Epithelial cell of proximal tubule (primary cell): ENCODE results near the gene FILIP1. TPM values are rescaled to one million over a fixed set of nuclear protein-coding genes. Genes with fewer than 3 reads are reported as not detected.
A peak's percentile ranks its signal among the peaks of the same experiment; 100 is the strongest.

Experiments used
- DNase-seq: peaks from one replicate; pipeline ENCODE4 v3.0.0-alpha.2; 2011; ENCODE audit warnings: low read depth
- H3K4me3 ChIP-seq: 2 replicates; pipeline ENCODE4 v1.5.1; 2011; ENCODE audit warnings: low read depth, mild to moderate bottlenecking, low read length
- CTCF ChIP-seq: conservative IDR thresholded peaks from 2 replicates; pipeline ENCODE4 v1.5.1; 2012; ENCODE audit warnings: low read depth, mild to moderate bottlenecking, low read length
- total RNA-seq: library from RNA; depleted of rRNA; stranded (reverse); fragments of >200 nt; gene quantifications from 2 replicates; pipeline ENCODE4 v1.2.3, GENCODE V29; 2015

Gene FILIP1
- total RNA-seq, 1 donor from 2014 or later: under 0.01 TPM

GRCh38 chr6:75285283-75285639 lies 208.3 kb downstream of the FILIP1 start:
- TF ChIP-seq CTCF: no peak
- H3K4me3 ChIP-seq: peak overlapping the region; percentile 77
- DNase-seq: no peak

- peak within 1 kb of the TSS; percentile 77 for H3K4me3 ChIP-seq
- DNase-seq: peak; percentile 90
- no peak for TF ChIP-seq CTCF
These were observed 208.8 kb downstream of the FILIP1 start, which contains the start of gene TMEM30A for GRCh38 chr6:75284632-75285282. TSS of gene TMEM30A (minus strand) at chr6:75284792. CDS start at chr6:75284638, 154 bp downstream.

GRCh38 chr6:75283907-75284631 lies 209.5 kb downstream of the FILIP1 start:
- TF ChIP-seq CTCF: no peak
- peak overlapping the region; percentile 77 for H3K4me3 ChIP-seq
- no peak for DNase-seq

GRCh38 chr6:75282706-75283105 lies 210.9 kb downstream of the FILIP1 start:
- TF ChIP-seq CTCF: no peak
- peak overlapping the region; percentile 77 for H3K4me3 ChIP-seq
- no peak for DNase-seq

GRCh38 chr6:75281653-75282052 lies 211.9 kb downstream of the FILIP1 start:
- TF ChIP-seq CTCF: no peak
- peak overlapping the region; percentile 77 for H3K4me3 ChIP-seq
- no peak for DNase-seq

- DNase-seq: no peak
- peak overlapping the region; percentile 77 for H3K4me3 ChIP-seq
- no peak for TF ChIP-seq CTCF
These were observed 213.3 kb downstream of the FILIP1 start for GRCh38 chr6:75280131-75280855.
